ENCODE measurements around the gene SCAI.
"Not testable (repeated sequence)": the region's sequence is repeated elsewhere in the genome, so short reads cannot be mapped to it uniquely, and the experiment has no call there.

DNA sequence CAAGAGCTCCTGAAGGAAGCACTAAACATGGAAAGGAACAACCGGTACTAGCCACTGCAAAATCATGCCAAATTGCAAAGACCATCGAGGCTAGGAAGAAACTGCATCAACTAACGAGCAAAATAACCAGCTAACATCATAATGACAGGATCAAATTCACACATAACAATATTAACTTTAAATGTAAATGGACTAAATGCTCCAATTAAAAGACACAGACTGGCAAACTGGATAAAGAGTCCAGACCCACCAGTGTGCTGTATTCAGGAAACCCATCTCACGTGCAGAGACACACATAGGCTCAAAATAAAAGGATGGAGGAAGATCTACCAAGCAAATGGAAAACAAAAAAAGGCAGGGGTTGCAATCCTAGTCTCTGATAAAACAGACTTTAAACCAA, 131.3 kb downstream of the SCAI start:
- not testable (repeated sequence) for TF ChIP-seq CTCF, POLR2A (IDR thresholded peaks at IDR 0.05)

Data from thyroid gland (tissue), 4 donors.